ENCODE results near the gene EYS.

EYS gene

DNA sequence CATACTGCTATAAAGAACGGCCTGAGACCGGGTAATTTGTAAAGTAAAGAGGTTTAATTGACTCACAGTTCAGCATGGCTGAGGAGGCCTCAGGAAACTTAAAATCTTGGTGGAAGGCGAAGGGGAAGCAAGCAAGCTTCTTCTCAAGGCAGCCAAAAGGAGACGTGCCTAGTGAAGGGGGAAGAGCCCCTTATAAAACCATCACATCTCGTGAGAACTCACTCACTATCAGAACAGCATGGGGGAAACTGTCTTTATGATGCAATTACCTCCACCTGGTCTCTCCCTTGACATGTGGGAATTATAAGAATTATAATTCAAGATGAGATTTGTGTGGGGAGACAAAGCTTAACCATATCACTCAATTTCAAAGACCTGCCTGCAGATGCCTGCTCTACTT is 447.0 kb downstream of the EYS start:
- no peak for FAIRE-seq
- DNase-seq (ENCODE audit: extremely low spot score, insufficient read length, low read depth), result no peak

DNA sequence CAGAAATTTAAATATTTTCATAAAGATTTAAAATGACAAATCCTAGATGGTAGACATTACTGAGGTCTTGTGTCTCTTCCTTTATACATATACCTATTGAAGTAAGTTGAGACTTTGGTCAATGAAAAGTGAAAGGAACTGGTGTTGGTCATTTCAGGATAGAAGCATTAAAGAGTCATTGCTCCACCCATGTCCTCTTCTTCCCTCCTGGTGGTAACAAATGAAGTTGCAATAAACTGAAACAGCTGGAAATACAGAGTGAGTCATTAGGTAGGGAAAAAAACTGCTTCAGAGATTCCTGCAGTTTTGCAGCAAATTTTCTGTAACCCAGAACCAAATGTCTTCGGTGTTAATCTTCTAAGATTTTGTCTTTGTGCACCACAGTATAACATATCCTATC is 448.0 kb downstream of the EYS start:
- no peak for DNase-seq (ENCODE audit: extremely low spot score, insufficient read length, low read depth)
- no peak for FAIRE-seq

DNA sequence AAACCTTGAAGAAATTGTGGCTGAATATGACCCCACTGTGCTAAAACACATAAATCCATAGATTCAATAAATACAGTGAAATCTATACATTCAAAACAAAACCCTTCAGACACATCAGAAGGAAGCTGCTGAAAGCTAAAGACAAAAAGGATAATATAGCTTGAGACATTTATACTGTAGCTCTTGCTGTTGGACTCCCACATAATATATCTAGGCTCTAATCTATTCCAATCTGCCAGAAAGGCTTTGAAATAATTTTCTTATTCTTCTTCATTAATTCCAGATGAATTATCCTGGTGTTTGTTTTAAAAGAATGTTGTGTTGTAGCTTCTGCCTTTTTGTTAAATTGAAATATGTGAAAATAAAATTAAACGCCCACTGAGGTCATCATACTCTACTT is 454.0 kb downstream of the EYS start:
- DNase-seq (ENCODE audit: extremely low spot score, insufficient read length, low read depth) (no peak), FAIRE-seq (no peak)

DNA sequence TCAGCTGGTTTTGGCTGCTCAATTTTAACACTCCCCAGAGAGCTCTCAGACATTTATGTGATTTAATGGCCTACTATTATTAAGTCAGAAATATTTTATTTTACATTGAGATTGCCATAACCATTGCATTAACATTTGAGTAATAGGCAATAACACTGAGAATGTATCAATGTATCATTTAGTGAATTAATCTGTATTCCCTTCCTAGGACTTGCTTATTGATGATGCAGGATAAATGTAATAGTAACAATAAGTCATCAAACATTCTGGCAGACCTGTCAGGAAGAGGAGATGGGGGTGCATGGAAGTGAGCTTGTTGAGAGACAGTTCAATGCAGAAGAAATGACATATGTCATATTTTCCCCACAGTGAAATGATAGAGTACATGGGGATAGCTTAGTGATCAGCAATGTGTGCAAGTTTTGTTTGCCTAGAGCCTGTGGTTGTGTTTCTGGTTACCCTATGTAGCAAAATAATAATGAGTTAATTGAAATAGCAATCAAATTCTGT is 458.9 kb downstream of the EYS start:
- DNase-seq (ENCODE audit: extremely low spot score, insufficient read length, low read depth) (no peak), FAIRE-seq (no peak)

DNA sequence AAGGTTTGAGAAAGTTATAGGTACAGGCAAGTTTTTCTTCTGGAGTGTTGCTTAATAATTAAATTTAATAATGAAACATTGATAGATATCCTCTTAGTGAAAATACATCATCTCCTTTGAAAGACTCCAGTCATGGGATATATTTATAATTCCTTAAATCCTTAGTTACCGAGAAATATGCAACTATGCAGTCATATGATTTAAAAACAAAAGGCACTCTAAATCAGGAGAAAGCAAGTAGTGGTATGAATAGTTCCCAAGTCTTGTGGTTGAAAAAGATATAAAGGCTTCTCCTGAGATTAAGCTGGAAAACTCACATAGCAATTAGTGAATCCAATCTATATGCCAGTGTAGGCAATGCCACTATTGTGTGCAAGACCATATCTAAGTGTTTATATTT is 475.4 kb downstream of the EYS start:
- no peak for DNase-seq (ENCODE audit: extremely low spot score, insufficient read length, low read depth)
- no peak for FAIRE-seq

DNA sequence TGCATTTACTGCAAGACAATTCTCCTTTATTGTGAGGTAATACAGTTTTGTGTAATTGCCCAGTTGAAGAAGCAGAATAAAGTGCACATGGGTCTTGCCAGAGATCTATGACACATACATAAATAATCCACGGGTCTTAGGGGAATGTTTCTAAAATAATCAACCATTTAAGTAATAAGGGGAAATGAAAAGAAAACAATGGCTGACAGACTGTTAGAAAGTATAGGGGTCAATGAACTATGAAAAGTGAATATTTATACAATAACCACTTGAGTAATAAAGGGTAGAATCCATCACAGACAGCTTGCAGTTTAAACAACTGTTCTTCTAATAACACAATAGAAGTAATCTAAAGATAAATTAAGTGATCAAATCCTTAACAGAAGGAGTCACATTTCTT is 477.2 kb downstream of the EYS start:
- FAIRE-seq, result no peak

DNA sequence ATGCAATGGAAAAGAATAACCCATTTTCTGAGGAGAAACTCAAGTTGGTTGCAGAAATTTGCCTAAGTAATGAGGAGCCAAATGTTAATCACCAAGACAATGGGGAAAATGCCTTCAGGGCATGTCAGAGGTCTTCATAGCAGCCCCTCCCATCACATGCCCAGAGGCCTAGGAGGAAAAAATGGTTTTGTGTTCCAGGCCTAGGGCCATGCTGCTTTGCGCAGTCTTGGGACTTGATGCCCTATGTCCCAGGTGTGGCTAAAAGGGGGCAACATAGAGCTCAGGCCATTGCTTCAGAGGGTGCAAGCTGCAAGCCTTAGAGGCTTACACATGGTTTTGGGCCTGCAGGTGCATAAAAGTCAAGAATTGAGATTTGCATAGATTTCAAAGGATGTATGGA is 485.9 kb downstream of the EYS start:
- DNase-seq (ENCODE audit: extremely low spot score, insufficient read length, low read depth), result no peak
- no peak for FAIRE-seq

More for the DNA sequence above, 477.2 kb downstream of the EYS start:
- DNase-seq (ENCODE audit: extremely low spot score, insufficient read length, low read depth), result no peak

DNA sequence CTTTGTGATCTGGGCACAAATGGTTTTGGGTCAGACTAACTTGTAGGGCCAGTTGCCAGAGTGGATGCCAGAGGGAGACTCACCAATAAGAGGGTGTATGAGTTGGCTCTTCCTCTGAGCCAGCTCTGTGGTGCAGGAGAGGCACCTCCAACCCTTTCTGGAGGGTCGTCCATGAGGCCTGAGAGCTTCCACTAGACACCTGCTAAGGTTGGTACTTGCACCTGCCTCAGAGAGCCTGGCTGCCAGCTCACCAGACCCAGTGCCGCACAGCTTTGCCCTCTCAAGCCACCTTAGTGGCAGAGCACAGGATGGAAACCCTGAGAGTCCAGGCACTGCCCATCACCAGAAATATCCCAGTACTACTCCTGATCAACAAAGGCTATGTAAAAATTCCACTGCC is 504.3 kb downstream of the EYS start:
- FAIRE-seq (no peak), DNase-seq (ENCODE audit: extremely low spot score, insufficient read length, low read depth) (no peak)

DNA sequence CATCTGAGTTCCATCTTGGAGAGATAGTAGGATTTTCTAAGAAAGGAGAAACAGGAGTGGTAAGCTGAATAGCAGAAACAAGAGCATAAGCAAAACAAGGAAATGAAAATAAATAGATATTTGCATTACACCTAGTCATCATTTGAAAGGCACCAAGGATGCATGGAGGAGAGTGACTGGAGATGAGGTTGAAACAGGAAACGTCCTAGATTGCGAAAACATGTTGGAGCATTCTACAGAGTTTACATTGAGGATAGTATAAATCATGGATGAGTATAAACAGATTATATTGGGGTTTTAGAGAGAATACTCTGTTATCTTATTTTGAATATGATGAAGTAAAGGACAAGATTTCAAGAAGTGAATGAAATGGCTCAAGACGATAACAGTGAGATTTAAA is 507.3 kb downstream of the EYS start:
- no peak for FAIRE-seq

DNA sequence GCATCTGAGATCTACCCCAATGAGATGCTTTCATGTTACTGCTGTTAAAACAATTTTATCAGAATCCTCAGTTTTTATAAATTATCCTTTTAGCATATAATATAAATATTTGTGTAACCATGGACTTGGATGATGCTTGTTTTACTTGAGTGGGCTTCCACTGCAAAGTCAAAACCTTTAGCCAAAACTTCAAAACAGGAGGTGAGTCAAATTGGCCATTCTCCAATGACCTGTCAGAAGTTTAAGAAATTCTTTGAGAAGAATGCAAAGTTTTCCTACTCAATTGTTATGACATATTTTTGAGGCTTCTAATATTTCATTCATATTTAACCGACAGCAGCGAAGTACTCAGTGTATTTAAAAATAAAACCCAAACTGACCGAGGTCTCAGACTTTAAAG is 507.9 kb downstream of the EYS start:
- DNase-seq (ENCODE audit: extremely low spot score, insufficient read length, low read depth) (no peak), FAIRE-seq (no peak)

More for the DNA sequence above, 507.3 kb downstream of the EYS start:
- DNase-seq (ENCODE audit: extremely low spot score, insufficient read length, low read depth), result no peak

DNA sequence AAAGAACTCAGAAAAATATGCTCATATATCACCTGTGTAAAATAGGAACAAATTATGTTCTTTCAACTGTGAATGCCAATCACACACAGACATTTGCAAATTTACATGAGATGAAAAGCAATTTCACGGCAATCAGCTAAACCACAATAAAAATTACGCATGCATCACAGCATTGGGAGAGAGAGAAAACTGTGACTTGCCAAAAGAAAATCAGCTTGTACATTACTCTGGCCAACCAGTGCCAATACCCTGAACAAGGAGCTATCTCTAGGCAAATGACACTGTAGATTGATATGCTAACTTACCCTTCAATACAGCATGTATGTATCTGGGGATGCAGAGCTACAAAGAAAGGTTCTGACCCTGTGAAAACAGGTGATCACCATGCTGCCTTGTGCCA is 515.6 kb downstream of the EYS start:
- FAIRE-seq, result no peak

DNA sequence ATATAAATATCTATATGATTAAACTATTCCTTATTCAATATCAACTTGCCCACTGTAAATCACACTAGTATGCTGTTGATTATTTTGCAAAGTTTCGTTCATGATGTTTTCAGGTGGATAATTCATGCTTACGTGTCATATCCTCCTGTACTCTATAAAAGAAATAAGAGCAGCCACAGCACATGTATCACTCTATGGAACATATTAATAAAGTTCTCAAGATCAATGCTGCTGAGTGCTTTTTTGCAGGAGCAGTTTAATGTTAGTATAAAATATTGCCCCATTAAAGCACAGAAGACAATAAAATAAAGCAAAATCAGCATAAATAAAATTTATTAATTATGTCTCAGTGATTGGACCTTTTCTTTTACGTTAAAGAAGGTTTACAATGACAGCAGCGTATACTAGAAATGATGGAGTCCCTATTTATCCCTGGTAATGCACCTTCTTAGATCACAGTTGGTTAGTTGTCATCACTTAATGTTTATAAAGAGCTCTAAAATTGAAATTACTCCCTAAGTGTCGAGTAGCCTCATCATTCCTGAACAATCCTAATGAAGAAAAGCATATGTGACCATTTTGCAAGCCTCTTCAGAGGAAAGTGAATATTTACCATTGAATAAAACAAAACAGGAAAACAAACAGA is 517.7 kb downstream of the EYS start:
- DNase-seq (ENCODE audit: extremely low spot score, insufficient read length, low read depth) (no peak), FAIRE-seq (no peak)

More for the DNA sequence above, 515.6 kb downstream of the EYS start:
- DNase-seq (ENCODE audit: extremely low spot score, insufficient read length, low read depth), result no peak

DNA sequence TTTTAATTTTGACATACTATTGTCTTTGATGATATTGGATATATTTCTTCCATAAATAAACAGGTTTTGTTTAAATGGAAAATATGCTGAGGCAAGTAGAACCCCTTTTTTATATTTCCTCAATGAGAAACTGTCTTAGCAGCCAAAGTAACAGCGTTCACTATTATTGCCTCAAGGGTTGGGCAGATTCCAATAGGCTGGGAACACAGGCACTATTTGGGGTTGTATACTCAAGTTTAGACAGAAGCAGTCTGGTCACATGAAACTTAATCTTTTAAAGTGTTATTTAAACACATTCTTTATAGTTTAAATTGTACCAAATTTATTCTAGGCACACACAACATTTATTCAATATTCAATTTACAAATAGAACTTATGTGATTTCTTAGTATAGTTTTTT is 520.2 kb downstream of the EYS start:
- DNase-seq (ENCODE audit: extremely low spot score, insufficient read length, low read depth) (no peak), FAIRE-seq (no peak)

DNA sequence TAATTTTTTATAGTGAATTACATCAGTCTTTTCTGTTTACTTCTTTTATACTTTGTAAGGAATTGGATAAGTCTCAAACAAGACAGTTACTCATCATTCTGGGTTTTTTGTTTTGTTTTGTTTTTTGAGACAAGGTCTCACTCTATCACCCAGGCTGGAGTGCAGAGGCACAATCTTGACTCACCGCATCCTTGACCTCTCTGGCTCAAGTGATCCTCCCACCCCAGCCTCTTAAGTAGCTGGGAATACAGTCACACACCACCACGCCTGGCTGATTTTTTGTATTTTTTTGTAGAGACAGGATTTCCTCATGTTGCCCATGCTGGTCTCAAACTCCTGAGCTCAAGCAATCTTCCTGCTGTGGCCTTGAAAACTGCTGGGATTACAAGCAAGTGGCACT is 524.3 kb downstream of the EYS start:
- no peak for FAIRE-seq
- DNase-seq (ENCODE audit: extremely low spot score, insufficient read length, low read depth), result no peak

DNA sequence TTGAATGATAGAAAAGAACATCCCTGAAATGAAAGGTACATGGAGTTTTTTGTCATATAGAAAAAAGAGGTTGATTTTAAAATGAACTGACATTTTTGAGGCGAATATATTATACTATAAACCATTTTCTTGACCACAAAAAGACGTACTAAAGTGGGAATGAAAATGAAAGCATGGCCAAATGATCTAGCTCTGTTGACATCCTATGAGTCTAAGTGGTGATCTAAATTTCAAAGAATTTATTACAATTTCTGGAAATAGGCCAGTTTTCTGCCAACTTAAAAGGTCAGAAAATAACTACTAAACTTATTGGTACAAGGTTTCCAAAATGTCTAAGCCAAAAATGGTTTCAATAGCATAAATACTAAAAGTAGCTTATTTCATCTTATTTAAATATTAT is 536.8 kb downstream of the EYS start:
- DNase-seq (ENCODE audit: extremely low spot score, insufficient read length, low read depth) (no peak), FAIRE-seq (no peak)

DNA sequence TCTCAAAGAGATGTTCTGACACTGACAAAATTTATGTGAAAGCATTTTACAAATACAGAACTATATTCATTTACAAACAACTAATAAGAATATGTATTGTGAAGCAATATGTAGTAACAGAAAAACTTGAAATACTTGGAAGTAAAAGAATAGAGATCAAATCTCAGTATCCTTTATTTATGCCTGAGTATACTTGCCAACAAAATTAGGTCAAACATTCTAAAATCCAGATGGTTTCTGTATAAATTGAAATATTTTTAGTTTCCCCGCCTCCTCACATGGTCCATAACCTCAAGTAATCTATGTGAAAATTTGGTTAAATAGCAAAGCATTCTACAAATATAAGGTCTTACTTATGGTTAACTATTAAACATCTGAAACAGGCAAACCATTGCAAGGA is 545.4 kb downstream of the EYS start:
- FAIRE-seq (no peak), DNase-seq (ENCODE audit: extremely low spot score, insufficient read length, low read depth) (no peak)

DNA sequence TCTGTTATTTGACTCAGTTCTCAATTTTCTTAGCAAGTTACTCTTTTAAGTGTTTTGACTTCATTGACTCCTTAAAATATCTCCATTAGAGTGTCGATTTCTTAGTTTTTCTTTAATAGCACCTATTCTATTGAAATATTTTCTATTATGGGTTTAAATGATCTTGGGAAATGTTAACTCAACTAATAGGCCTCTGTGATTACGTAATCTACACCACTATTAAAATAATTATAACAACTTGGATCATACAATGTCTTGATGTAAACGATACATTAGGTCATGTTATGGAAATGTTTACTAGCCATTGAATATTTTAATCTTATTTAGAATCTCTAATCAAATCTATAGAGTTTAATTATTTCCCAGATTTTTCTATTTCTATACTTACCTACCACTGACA is 550.0 kb downstream of the EYS start:
- FAIRE-seq (no peak), DNase-seq (ENCODE audit: extremely low spot score, insufficient read length, low read depth) (no peak)

DNA sequence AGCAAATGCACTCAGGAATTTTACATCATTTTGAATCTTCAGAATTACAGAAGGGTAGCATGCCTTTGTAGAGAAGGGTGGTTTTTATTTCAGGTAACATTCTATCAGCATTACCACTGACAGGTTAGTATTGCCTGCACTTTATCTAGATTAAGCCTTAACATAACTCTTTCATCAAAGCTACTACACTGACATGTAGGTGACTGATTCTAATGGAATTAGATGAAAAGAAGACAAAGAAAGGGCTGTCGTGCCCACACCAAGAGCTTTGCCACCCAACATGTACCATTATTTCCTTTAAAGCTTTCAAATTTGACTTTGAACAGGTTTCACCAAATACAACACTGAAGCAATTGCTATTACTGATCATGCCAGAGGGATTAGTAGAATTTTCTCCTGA is 551.9 kb downstream of the EYS start:
- no peak for DNase-seq (ENCODE audit: extremely low spot score, insufficient read length, low read depth)
- no peak for FAIRE-seq

DNA sequence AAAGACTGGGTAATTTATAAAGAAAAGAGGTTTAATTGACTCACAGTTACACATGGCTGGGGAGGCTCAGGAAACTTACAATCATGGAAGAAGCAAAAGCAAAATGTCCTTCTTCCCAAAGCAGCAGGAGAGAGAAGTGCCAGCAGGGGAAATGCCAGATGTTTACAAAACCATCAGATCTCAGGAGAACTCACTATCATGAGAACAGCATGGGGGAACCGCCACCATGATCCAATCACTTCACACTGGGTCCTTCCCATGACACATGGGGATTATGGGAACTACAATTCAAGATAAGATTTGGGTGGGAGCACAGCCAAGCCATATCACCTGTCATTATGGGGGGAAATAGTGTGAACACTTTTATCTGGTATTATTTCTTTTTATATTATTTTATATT is 557.2 kb downstream of the EYS start:
- no peak for FAIRE-seq

DNA sequence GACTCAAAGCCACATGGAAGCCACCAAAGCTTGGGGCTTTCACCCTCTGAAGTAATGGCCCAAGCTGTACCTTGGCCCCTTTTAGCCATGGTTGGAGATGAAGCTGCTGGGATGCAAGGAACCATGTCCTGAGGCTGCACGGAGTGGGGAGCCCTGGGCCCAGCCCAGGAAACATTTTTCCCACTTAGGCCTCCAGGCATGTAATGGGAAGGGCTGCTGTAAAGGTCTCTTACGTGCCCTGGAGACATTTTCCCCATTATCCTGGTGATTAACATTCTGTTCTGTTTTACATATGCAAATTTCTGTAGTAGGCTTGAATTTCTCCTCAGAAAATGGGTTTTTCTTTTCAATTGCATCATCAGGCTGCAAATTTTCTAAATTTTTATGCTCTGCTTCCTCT is 558.2 kb downstream of the EYS start:
- no peak for DNase-seq (ENCODE audit: extremely low spot score, insufficient read length, low read depth)
- no peak for FAIRE-seq

More for the DNA sequence above, 557.2 kb downstream of the EYS start:
- no peak for DNase-seq (ENCODE audit: extremely low spot score, insufficient read length, low read depth)

DNA sequence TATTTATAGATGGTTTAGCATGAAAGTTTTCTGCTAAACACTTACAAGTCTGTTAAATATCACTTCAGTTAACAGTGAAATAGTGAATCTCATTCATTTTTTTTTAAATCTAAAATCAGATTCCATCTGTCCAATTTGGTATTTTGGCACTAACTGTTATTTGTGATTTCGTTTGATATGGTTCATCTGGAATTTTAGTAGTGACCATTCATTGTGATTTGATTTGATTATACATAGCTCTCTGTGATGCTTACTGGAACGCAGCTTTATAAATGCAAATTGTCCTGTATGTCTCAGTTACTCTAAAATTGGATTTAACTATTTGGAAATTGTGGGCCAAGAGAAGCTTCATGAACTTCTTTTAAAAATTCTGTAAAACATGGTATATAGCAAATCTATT is 571.5 kb downstream of the EYS start:
- no peak for FAIRE-seq
- DNase-seq (ENCODE audit: extremely low spot score, insufficient read length, low read depth), result no peak

DNA sequence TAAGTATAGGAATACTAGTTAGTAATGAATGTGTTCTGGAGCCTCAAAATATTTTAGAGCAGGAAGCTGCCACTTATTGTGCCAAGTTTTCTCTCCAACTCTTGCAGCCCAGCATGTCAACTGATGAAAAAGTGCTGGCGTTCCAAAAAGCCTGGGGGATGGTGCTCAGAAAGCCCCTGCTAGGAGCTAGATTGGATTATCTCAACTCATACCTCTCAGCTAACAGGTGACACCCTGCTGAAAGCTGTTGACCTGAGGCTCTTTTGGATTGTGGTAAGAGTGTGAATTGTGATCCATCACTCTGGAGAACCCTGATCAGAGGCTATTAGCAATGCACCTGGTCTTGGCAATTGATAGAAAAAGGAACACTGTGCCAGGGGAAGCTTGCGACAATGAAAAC is 580.4 kb downstream of the EYS start:
- FAIRE-seq, result no peak
- DNase-seq (ENCODE audit: extremely low spot score, insufficient read length, low read depth), result no peak

All from GM18507 (cell line).